GM18951 (cell line): ENCODE data around the gene ENO1.
"Not testable (repeated sequence)": the region's sequence is repeated elsewhere in the genome, so short reads cannot be mapped to it uniquely, and the experiment has no call there.

ENCODE experiments used
- POLR2A ChIP-seq: IDR thresholded peaks from 4 replicates; pipeline ENCODE4 v1.6.1; 2011; ENCODE audit warnings: mild to moderate bottlenecking; ENCODE audit not compliant: insufficient read length, insufficient read depth; ENCODE audit errors: extremely low read depth
- in situ Hi-C: fragments of 300-500 bp; cut with MboI; formaldehyde crosslinking; loops from one replicate; pipeline ENCODE4 v1.12.0; 2022; ENCODE audit warnings: low sequenced_read_pairs, mixed read lengths, inconsistent platforms; ENCODE audit not compliant: unreplicated experiment

ENO1 gene

DNA sequence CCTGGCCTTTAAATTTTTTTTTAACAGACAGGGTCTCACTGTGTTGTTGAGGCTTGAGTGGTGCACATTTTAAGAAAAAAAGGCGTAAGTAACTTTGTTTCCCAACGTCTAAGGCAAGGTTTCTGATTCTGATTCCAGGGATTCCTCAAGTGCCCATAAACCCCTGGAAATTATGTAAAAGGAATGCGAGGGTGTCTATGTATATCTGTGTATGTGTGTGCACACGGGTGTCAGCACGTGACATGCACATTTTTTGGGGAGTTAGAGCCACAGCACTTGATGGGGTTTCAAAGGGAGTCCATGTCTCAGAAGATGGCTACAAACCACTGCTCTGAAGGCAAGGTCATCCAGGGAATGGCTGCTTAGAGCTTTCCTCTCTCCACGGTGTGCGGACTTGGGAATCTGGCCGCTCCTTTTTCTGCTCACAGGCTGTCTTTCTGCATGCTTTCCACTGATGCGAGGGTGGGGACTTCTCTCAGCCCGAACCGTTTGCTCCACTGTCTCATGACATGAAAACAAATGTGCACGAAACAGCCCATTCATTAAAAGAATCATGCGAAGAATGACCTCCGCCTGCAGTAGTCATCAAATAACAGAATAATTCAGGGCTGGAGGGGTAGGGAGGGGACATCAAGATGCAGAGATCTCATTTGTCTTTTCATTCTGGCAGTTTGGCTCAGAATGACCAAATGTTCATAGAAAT is 42.4 kb downstream of the ENO1 start:
- TF ChIP-seq POLR2A: no peak
- in situ Hi-C loops: loop anchor here (25.0 kb wide), 1 partner anchor 824 kb away; no protein-coding TSS in a partner anchor

DNA sequence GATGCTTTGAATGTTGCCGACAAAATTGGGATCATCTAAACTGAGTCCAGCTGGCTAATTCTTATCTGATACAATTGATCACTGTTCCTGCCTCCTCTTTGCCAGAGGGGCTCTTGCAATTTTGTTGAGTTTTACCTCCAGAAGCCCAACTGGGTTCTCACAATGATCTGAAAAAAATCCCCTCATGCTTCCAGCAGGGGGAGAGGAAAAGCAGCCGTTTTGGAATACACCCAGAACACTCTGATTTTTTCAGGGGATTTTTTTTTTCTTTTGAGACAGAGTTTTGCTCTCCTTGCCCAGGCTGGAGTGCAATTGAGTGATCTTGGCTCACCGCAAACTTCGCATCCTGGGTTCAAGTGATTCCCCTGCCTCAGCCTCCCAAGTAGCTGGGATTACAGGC is 47.1 kb downstream of the ENO1 start:
- TF ChIP-seq POLR2A: no peak
- in situ Hi-C loops: loop anchor here (25.0 kb wide), 1 partner anchor 819 kb away; no protein-coding TSS in a partner anchor

- in situ Hi-C loops: loop anchor here (25.0 kb wide), 1 partner anchor 818 kb away; no protein-coding TSS in a partner anchor
Observed at GRCh38 chr1:8830732-8831131, 47.8 kb downstream of the ENO1 start.

- in situ Hi-C loops: loop anchor here (10.0 to 25.0 kb wide), 2 partner anchors 261 to 814 kb away; no protein-coding TSS in a partner anchor
- no peak for TF ChIP-seq POLR2A
Observed at GRCh38 chr1:8825985-8826481, 52.5 kb downstream of the ENO1 start.

DNA sequence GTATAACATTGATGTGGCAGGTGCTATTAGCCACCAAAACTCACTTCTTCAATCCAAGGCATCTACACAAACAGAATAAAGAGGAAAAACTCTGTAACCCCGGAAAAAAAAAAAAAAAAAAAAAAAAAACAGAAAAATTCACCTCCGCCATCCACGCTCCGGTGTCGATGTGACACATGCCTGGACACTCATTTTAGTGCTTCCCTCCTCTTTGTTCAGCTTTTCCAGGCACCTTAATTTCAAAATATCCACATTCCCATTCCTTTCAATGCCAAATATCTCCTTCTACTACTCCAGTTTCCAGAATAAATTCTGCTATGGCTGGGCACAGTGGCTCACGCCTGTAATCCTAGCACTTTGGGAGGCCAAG is 55.2 kb downstream of the ENO1 start:
- in situ Hi-C loops: loop anchor here (10.0 kb wide), 1 partner anchor 258 kb away; no protein-coding TSS in a partner anchor
- no peak for TF ChIP-seq POLR2A

DNA sequence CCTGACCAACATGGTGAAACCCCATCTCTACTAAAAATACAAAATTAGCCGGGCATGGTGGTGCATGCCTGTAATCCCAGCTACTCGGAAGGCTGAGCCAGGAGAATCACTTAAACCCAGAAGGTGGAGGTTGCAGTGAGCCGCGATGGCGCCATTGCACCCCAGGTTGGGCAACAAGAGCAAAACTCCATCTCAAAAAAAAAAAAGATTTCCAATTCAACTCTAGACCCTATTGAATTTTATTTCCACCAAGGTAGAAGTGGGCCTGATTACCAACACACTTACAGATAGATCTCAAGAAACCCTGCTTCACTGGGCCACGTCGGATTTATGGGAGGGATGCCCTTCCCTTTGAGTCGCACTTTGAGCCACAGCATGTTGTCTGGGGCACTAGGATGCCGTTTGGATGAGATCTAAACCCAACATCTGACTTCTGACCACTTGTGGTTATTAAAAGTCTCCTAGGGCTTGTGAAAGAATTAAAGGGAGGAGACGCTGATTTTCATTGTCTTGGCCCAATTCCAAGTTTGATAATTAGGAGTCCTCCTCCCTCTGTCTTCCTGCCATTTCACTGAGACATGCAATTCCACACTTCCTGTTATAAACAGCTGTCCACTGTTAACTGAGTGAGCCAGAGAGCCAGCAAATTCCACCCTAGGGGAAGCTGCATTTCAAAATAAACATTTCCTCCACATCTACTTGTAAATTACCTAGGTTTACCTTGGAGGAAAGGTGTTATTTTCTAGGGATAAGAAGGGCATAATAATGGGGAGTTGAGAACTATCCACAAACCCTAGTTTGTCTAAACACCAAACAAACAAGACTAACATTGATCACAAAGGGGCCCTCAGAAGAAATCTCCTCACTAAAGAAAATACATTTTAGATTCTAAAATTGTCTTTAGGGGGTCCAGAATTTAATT is 55.9 kb downstream of the ENO1 start:
- in situ Hi-C loops: loop anchor here (10.0 kb wide), 1 partner anchor 258 kb away; no protein-coding TSS in a partner anchor
- TF ChIP-seq POLR2A: no peak

DNA sequence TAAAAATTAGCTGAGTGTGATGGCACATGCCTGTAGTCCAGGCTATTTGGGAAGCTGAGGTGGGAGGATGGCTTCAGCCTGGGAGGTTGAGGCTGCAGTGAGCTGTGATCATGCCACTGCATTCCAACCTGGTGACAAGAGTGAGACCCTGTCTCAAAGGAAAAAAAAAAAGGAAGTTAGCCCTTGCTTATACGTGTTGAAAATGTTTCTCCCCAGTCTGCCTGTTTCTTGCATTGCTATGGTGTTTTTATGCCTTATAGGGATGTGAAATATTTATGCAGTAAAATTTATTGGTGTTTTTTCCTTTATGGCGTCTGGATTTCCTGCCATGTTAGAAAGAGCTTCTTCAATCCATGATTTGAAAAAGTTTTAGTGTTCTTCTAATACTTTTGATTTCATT is 57.4 kb downstream of the ENO1 start:
- in situ Hi-C loops: loop anchor here (10.0 kb wide), 1 partner anchor 256 kb away; no protein-coding TSS in a partner anchor
- TF ChIP-seq POLR2A: no peak

- in situ Hi-C loops: not testable (repeated sequence)
Observed at GRCh38 chr1:8818789-8819188, 59.7 kb downstream of the ENO1 start.

- TF ChIP-seq POLR2A: no peak
- in situ Hi-C loops: no loop called here
Observed at GRCh38 chr1:8818325-8818775, 60.1 kb downstream of the ENO1 start.

- TF ChIP-seq POLR2A: peak; percentile 94
- in situ Hi-C loops: no loop called here
Observed at GRCh38 chr1:8817412-8818324, 60.8 kb downstream of the ENO1 start, which contains the start of gene RERE. Gene RERE, minus strand, starts transcription at chr1:8817640.

- peak; percentile 17 for TF ChIP-seq POLR2A
- in situ Hi-C loops: no loop called here
Observed at GRCh38 chr1:8816831-8817411, 61.6 kb downstream of the ENO1 start.

DNA sequence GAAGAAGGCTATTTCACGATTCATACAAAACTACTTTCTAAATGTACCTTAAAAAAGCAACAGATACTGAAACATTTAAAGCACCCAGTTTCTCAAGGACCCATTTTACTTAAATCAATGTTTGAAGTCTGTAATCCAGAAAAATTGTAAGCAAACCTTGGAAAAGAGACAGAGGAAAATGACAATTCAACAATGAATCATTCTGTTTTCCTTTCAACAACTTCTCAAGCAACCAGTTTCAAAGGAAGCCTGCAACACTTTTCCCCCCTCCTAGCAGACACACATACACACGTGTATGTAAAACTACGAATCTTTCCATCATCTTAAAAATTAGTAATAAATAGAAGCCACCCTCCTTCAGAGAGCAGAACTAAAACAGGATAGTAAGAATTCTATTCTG is 62.2 kb downstream of the ENO1 start:
- no peak for TF ChIP-seq POLR2A
- in situ Hi-C loops: no loop called here

DNA sequence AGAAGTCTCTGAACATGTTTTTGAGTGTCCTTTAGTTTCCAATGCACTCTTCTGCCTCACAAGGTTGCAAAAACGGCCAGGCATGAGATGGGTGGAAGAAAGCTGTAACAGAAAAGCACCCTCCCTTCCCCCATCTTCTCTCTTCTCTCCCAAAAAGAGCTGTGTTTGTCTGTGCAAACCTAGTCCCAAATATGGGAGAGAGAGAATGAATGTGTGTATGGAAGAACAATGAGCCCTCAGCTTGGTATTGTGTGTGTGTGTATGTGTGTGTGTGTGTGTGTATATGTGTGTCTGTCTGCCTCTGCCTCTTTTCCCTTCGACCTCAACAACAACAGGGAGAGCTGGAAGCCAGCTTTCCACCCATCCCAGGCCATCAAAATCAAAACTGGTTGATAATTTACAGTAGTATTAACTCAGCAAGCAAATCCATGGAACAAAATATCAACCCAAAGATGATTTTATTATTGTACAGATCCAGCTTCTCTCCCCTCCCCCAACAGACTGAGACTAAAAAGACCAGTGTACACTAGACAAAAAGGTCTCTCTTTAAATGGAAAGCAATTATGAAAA is 62.8 kb downstream of the ENO1 start:
- no peak for TF ChIP-seq POLR2A
- in situ Hi-C loops: no loop called here
